GM21786 (cell line): ENCODE results near the gene AUH.

ENCODE experiments used
- ATAC-seq: cut with Tn5 transposase; IDR thresholded peaks from one replicate; pipeline ENCODE4 v1.9.1; 2021; ENCODE audit not compliant: unreplicated experiment

Gene AUH

DNA sequence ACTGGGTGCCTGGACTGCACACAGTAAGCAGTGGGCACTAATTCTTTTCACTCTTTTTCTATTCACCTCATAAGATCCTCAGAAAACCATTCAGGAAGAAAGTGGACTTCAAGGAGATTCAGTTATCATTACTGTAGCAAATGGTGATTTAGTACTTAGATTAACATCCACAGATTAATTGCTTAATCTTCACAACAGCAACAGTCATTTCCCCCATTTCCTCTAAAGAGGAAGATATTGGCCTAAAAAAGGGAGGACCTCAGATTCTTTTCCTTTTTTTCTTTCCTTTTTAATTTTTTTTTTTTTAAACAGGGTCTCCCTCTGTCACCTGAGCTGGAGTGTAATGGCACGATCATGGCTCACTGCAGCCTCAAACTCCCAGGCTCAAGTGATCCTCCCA lies 64.4 kb downstream of the AUH start:
- no peak for ATAC-seq

DNA sequence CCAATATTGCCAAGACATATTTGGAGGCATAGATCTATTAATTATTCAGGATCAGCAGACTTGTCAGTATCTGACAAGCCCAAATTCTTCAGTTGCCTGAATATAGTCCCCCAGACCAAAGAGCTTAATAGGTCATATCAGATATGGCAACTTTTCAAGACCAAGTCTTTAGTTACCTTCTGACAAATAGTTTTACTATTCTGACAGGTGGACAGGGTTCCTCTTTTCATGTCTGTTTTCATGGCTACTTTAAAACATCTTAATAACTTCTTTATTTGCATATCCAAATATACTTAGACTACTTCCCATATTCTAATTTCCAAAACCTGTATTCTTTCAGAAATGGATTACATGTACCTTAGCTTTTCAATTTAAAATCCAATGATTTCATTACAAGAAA lies 65.4 kb downstream of the AUH start:
- no peak for ATAC-seq

DNA sequence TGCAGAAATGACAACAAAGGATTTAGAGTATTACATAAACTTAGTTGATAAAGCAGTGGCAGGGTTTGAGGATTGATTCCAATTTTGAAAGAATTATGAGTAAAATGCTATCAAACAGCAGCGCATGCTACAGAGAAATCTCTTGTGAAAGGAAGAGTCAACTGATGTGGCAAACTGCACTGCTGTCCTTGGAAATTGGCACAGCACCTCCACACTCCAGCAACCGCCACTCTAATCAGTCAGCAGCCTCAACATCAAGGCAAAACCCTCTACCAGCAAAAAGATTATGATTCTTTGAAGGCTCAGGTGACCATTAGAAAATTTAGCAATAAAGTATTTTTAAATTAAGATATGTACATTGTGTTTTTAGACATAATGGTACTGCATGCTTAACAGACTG lies 66.4 kb downstream of the AUH start:
- ATAC-seq = no peak

DNA sequence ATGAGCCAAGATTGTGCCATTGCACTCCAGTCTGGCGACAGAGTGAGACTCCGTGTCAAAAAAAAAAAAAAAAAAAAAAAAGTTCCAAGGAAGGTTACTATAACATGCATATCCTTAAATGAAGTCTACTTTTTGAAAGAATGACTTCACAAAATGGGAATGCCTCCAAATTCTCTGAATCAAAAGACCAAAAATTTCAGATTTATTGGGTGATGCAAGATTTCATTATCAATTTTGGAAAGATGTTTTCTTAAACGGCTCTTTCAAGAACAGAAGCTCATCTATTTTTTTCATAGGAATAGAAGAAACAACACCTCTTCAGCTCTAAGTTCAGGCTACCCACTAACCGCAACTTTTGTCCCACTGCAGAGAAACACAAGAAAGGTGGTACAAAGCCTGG lies 69.9 kb downstream of the AUH start:
- ATAC-seq = no peak

DNA sequence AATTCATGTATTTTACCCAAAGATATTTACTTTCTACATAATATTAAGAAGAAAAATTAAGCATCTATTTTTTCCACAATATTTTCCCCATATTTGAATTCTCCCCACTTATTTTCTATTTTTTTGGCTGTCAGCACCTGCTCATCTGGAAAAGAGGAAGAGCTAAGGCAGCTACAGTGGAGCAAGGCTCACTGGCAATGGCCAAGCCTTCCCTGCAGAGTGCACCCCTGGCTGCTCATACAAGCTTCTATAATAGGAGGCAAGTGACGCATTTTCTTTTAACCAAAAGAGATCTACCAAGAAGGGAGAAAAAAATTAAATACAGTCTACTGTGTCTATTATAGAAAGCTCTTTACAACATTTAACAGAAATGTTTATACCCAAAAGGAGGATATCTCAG lies 72.5 kb downstream of the AUH start:
- no peak for ATAC-seq

DNA sequence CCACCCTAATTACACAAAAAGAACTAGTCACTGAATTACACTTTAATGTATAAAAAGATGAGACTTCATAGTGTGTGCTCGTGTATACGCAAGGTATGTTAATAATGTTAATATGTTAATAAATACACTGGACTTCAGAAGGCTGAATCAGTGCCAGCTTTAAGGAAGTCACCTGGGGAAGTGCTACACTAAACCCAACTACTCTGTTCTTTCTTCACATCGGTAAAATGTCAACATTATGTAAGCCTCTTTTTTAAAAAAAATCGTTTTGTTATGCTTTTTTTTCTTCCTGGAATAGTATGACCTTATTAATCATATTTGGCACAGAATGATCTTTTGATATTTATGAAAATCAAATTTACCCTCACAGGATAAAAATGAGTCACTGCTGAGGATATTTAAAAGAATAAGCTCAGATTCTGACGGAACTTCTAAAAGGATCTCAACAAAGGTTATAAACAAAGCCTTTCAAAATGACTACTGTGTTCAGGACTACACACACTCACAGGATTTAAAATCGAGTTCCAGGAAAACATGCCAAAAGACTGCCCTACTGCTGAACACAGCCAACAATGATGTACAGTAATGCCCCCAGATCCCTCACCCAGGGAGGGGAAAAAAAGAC lies 75.9 kb downstream of the AUH start:
- no peak for ATAC-seq

DNA sequence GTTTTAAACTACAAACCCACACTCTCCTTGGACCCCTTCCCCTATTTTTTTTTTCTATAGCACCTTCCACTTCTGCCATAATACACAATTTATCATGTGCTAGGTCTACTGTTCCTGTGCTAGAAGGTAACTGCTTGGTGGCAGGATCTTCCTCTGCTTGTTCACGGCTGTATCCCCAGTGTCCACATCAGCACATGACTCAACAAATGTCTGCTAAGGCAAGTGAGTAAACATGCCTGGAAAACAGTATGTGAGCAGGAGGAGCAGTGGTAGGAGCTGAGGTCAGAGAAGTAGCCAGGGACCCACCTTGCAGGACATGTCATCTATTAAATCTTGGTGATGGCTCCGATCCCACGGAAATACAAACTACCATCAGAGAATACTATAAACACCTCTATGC lies 79.4 kb downstream of the AUH start:
- ATAC-seq = no peak

DNA sequence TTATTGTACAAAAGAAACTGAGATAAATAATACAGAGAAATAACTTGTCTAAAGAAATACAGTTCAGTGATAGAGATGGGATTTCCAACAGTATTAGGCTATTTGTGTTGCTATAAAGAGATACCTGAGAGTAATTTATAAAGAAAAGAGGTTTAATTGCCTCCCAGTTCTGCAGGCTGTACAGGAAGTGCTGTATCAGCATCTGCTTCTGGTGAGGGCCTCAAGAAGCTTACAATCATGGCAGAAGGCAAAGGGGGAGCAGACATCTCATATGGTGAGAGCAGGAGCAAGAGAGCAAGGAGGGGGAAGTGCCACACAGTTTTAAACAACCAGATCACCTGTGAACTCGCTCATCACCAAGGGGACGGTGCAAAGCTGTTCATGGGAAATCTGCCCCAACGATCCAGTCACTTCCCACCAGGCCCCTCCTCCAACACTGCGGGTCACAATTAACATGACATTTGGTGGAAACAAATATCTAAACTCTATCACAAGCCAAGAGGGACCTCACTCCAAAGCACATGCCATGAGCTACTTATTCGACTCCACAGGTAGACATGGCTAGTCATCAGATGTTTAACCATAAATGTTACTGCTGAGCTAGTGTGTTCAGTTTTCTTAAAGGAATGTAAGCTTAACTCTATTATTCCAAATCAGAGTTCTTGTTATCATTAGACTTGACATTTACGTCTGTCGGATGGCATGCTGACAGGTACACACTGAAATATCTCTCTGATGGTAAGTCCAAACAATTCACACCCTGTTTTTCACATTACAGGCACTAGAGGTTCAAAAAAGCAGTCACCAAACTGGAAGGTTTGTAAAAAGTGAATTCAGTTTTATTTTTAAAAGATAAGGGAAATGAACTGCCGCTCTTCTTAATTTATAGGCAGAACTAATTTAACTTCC lies 82.2 kb downstream of the AUH start:
- no peak for ATAC-seq

DNA sequence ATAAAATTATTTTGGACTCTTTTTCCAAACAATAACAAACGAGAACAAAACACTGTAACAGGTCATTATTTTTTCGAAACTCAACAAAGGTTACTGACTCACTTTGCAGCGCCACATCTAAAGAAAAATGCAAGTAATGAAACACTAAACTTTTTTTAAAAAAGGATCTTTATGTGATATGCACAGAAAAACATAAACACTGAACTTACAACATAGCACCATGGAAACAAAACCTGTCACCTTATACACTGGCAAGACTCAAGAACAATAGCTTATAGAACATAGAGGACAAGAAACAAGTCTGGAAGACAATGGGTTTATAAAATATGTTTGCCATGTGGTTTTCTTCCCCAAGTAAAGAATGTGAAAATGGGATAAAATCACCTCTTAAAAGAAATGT lies 85.2 kb downstream of the AUH start:
- ATAC-seq = no peak

DNA sequence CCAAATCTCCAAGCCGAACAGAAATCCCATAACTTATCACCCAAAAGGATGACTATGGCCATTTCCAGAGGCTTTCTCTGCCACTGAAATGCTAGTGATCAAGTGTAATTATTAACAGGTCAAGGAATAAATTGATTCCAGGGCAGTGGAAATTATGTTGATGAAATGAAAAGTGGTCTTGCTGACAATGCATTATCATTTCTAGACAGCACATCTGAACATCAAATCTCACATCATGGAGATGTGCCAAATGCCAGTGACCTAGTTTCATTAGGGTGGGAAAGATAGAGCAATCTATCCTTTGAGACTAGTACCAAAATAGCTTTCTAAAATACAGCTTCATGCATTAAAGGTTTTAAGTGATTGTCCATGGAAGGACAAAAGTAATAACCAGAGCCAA lies 86.1 kb downstream of the AUH start:
- ATAC-seq = no peak

DNA sequence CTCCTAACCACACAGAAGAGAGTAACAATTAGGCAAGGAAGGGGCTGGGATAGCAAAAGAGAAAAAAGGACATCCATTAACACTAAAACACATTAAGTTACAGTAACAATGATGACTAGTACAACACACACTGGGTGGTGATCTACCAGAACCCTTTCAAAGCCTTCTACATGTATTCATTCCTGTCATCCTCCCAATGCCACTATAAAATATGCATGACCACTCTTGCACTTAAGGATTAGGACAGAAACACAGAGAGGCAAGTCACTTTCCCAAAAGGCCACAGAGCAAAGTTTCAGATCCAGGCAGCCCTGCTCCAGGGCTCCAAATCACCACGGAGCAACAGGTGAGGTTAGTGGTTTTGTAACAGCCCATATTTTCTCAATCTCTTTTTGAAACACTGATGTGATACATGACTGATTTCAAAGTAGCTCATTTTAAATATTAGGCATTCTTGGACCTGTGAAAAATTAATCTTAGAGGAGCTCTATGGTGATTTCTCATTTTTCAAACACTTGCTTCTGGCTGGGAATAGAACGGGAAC lies 86.7 kb downstream of the AUH start:
- ATAC-seq = no peak

DNA sequence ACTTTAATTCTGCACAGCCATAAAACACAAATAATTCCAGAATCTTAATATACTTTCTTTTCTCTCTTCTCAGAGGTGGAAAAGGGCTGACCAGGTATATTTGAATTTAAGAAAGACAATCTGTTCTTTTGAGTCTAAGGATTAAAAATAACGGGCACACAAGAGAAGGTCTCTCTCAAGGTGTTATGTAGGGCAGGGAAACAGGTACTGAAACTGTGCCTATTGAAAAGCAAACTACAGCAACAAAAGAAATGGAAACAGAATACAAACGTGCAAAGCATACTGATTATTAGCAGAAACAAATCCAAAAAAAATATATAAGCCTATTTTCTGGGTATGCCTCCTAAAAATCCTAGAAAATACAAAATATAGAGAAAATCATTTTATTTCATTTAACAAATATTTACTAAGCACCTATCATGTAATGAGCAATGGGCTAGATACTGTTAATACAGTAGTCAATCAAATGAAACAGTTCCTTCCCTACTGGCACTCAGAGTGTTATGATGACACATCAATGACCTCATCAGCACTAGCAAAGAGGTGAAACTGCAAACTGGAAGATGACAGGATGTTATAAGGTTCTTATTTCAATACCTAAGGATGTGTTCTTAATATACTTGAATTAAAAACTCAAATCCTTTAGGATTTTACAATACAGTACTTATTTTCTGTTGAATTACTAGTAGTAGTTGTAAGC lies 87.7 kb downstream of the AUH start:
- ATAC-seq = peak; percentile 66

DNA sequence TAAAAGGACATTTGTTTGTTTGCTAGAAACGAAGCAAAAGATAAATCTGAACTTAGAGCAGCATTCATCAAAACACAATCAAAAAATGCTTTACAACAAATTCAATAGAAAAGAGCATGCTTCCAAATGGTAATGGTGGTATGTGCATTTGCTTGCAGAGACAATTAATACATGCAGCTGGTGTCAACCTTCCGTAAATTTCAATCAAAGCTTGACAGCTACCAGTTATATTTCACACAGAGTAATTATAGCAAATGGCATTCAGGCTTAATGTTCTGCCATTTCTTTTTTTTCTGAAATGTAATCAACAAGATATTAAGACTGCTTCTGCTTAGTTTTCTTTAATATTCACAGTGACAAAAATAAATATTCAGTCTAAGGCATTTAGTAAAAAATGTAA lies 90.6 kb downstream of the AUH start:
- ATAC-seq = no peak

DNA sequence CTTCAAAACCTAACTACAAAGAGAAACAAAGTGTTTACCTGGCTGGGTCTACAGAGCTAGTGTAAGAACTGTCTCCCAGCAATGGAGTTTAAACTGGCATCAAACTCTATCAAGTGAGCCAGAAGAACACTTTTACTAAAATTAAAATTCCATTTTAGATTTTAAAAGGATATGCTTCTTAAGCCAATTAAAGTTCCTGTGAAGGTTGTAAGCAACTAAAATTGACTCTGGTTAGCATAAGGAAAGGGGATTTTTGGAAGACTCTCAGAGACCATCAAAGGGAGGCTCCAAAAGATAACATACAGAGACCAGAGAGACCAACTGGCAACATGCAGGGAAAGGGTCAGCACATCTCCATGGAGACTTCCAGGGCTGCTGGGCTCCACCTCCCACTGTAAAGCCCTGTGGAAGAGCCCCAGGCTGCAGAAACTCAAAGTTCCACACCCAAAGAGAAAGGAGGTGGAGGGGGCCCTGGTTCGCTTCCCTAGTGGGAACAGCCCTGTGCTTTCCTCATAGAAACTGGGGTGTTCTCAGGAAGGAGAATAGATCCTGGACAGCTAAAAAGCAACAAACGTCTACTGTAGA lies 91.7 kb downstream of the AUH start:
- ATAC-seq = no peak

DNA sequence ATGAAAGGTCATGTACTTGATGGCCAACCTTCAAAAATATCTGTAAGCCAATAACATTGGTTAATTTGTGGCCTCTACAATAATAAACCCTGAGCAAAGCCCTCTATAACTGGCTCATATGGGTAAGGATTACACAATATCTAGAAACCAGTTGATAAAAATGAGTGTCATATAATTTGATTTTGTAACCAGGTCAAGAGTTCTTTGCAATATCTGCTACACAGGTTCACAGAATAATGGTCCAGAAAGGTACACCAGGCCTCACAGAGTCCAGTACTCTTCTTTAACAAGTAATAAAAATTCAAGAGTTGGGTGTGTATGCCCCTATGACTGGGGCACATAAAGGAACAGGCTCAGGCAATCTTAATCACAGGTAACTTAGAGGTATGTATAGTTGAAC lies 95.3 kb downstream of the AUH start:
- no peak for ATAC-seq

DNA sequence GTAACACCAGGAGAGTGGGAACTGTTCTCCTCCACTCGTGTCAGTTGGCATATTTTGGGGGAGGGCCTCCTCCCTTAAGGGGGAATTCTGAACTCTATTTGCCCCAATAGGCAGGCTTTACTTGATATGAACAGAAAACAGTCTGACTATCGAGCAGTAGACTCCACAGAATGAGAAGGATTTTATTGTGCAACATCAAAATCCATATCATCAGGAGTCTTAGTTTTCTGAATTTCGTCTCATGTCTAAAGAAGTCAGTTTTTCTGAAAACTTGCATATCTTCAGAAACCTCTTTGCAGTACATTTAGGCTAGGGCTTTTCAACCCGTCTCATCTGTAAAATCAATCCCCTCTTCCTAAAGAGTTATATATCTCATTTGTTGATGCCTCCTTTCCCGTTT lies 96.2 kb downstream of the AUH start:
- no peak for ATAC-seq

DNA sequence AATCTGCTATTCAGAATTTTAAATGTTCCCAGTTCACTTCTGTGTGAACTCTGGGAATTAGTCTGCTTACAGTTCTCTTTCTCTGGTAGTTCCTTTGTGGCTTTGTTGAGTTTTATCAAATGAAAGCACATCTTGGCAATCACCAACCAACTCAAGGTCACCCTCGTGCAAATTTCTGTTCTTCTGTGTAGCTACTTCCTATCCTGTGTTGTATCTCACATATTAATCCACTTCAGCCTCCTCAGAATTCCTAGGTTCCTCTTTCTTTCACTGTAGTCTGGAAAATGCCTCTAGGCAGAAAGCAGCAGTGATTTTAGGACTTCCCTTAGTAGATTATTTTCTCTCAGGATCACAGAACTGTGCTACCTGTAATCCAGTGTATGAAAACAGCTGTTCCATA lies 100.3 kb downstream of the AUH start:
- no peak for ATAC-seq

DNA sequence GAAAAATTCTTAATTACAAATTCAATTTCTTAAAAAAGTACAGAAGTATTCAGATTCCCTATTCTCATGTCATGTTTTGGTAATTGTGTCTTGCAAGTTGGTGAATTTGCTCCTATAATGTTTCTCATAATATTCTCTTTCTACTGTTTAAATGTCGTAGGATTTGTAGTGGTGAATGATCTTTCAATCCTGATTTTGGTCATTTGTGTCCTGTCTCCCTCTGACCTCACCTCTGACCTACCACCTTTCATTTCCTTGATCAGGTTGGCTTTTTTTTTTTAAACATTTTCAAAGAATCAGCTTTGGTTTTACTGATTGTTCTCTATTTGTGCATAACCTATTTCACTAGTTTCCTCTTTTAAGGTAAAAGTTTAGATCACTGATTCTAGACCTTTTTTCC lies 102.6 kb downstream of the AUH start:
- no peak for ATAC-seq

DNA sequence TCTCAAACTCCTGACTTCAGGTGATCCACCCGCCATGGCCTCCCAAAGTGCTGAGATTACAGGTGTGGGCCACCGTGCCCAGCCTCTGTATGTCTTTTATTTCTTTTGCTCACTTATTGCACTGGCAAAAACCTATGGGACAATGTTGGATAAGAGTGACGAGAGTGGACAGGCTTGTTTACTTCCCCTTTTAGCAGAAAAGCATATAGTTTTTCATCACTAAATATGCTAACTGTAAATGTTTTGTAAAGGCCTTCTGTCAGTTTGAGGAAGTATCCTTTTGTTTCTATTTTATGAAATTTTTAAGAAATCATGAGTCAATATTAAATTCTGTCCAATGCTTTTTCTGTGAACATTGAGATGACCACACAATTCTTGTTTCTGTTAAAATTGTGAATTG lies 103.3 kb downstream of the AUH start:
- no peak for ATAC-seq

DNA sequence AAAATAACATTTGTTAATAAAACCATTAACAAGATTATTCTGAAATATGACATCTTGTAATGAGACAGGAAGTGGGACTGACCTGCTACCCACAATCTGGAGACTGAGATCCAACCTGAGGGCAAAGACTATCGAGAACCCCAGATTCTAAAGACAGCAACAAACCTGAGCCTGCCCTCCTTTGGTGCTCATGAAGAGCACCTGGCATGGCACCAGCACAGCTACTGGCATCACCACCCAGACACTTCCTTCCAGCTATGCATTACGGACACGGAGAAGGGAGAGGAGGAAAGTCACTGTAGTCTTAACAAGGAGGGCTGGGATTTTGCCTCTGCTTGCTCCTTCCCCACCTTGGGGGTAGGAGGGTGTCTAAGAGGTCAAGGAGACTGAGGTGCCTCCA lies 105.5 kb downstream of the AUH start:
- no peak for ATAC-seq

DNA sequence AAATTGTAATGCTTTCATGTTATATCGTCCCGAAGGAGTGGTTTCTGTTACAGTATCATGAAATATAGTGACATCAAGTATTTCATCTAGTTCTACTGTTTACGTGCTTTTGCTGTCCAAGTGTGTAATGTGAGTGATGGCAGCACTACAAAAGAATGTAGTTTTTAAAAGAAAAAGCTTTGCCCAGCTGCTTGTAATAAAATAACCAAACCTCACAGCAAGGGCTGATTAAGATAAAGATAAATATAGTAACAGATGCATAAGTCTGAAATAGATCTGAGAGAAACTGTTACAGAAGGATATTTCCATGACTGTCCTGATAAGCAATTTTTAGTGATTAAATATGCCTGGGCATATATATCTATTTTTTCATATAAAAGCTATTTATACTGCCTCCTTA lies 106.4 kb downstream of the AUH start:
- ATAC-seq = no peak

DNA sequence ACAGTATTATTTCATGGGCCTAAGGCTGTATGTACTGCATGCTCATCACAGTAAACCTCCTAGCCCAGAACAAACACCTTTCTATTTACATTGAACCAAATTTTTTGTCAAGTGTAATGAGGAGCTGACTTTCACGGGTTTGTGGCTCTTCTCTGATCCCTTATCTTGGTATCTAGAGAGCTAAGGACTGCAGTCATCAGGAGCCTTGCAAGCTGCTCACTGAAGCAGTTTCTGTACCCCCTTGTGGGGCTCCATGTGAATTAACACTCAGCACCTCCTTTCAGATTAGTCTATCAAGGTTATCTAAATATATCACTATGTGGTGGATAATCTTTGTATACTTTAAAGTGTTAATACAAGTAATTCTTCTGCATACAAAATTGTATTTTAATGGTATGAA lies 108.2 kb downstream of the AUH start:
- no peak for ATAC-seq
